Osteocyte (in vitro differentiated cells): ENCODE results near the gene SCMH1. TPM values are rescaled to one million over a fixed set of nuclear protein-coding genes. Genes with fewer than 3 reads are reported as not detected.

Source experiments
- DNase-seq: peaks from one replicate; pipeline ENCODE4 v3.0.0; 2021; ENCODE audit warnings: mixed read lengths; ENCODE audit not compliant: unreplicated experiment; ENCODE audit errors: extremely low spot score
- H3K27ac Mint-ChIP-seq: one replicate; pipeline ENCODE4 v1.8.0; 2021; ENCODE audit warnings: mild to moderate bottlenecking, mixed read lengths; ENCODE audit not compliant: unreplicated experiment
- H3K27me3 Mint-ChIP-seq: one replicate; pipeline ENCODE4 v1.8.0; 2021; ENCODE audit warnings: mixed read lengths; ENCODE audit not compliant: unreplicated experiment
- H3K36me3 Mint-ChIP-seq: one replicate; pipeline ENCODE4 v1.8.0; 2021; ENCODE audit warnings: mixed read lengths; ENCODE audit not compliant: unreplicated experiment
- H3K4me1 Mint-ChIP-seq: one replicate; pipeline ENCODE4 v1.8.0; 2021; ENCODE audit warnings: mixed read lengths; ENCODE audit not compliant: unreplicated experiment
- H3K4me3 Mint-ChIP-seq: one replicate; pipeline ENCODE4 v1.8.0; 2021; ENCODE audit warnings: mild to moderate bottlenecking, moderate library complexity, mixed read lengths; ENCODE audit not compliant: unreplicated experiment
- H3K9me3 Mint-ChIP-seq: one replicate; pipeline ENCODE4 v1.8.0; 2021; ENCODE audit warnings: mixed read lengths; ENCODE audit not compliant: unreplicated experiment
- total RNA-seq: library from RNA; stranded (reverse); gene quantifications from 2 replicates; pipeline ENCODE4 v1.2.1, GENCODE V29; 2021
- TF ChIP-seq, protein P1 (sequence below): fragments of 200-600 bp; sonication (generic); IDR thresholded peaks from 2 replicates; pipeline ENCODE4 v1.5.0; 2021; ENCODE audit warnings: antibody characterized with exemption, mild to moderate bottlenecking, moderate library complexity

The SCMH1 gene
- total RNA-seq, 1 donor from 2014 or later = 37.5 TPM

DNA sequence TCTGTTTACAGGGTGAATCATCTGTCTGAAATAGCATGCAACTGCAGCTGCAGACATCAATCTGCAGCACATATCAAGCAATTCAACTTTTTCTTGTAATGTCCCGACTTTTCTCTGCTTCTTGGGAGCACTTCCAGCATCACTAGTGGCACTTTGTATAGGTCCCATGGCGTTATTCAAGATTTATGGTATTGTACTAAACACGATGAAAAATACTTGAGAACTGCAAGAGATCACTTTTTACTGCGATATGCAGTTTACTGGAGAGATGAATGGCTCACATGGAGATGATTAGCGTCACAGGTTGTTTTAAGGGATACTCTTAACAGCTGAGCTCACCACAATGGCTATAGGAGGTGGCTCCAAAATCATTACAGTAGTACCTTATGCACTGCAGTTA lies 7.2 kb upstream of the SCMH1 start:
- Mint-ChIP-seq H3K4me1 (peaks cover 4% of the 10 kb centered on the region), H3K4me3 (no peak overlapping the region), H3K36me3 (peaks cover 2% of the 10 kb centered on the region), H3K27ac (no peak overlapping the region), H3K27me3 (no peaks in the 10 kb centered on the region), H3K9me3 (peaks cover 17% of the 10 kb centered on the region)
- no peak for DNase-seq
- TF ChIP-seq, protein P1, sequence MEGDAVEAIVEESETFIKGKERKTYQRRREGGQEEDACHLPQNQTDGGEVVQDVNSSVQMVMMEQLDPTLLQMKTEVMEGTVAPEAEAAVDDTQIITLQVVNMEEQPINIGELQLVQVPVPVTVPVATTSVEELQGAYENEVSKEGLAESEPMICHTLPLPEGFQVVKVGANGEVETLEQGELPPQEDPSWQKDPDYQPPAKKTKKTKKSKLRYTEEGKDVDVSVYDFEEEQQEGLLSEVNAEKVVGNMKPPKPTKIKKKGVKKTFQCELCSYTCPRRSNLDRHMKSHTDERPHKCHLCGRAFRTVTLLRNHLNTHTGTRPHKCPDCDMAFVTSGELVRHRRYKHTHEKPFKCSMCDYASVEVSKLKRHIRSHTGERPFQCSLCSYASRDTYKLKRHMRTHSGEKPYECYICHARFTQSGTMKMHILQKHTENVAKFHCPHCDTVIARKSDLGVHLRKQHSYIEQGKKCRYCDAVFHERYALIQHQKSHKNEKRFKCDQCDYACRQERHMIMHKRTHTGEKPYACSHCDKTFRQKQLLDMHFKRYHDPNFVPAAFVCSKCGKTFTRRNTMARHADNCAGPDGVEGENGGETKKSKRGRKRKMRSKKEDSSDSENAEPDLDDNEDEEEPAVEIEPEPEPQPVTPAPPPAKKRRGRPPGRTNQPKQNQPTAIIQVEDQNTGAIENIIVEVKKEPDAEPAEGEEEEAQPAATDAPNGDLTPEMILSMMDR = no peak

- H3K9me3 Mint-ChIP-seq = peaks cover 1% of the 10 kb centered on the region
- no peak overlapping the region for H3K4me3 Mint-ChIP-seq
- no peak overlapping the region for H3K27ac Mint-ChIP-seq
Measured at GRCh38 chr1:41246568-41246967, 4.5 kb upstream of the SCMH1 start.

GRCh38 chr1:41245659-41246058 lies 3.6 kb upstream of the SCMH1 start:
- Mint-ChIP-seq H3K27ac (no peak overlapping the region), H3K9me3 (no peaks in the 10 kb centered on the region), H3K36me3 (no peaks in the 10 kb centered on the region), H3K4me1 (peaks cover 16% of the 10 kb centered on the region), H3K27me3 (no peaks in the 10 kb centered on the region), H3K4me3 (no peak overlapping the region)
- TF ChIP-seq, protein P1 = no peak
- no peak for DNase-seq

More at GRCh38 chr1:41246568-41246967, 4.5 kb upstream of the SCMH1 start:
- TF ChIP-seq, protein P1 = no peak
- Mint-ChIP-seq H3K36me3 (no peaks in the 10 kb centered on the region), H3K4me1 (peaks cover 11% of the 10 kb centered on the region), H3K27me3 (no peaks in the 10 kb centered on the region)
- DNase-seq = no peak

- no peaks in the 10 kb centered on the region for H3K9me3 Mint-ChIP-seq
- H3K36me3 Mint-ChIP-seq = no peaks in the 10 kb centered on the region
- peaks cover 25% of the 10 kb centered on the region for H3K4me1 Mint-ChIP-seq
- H3K4me3 Mint-ChIP-seq = peak overlapping the region; percentile 67
- H3K27me3 Mint-ChIP-seq = no peaks in the 10 kb centered on the region
- no peak for DNase-seq
- H3K27ac Mint-ChIP-seq = peak overlapping the region; percentile 43
- TF ChIP-seq, protein P1 = no peak
Measured at GRCh38 chr1:41243079-41243385, 926 bp upstream of the SCMH1 start.

DNA sequence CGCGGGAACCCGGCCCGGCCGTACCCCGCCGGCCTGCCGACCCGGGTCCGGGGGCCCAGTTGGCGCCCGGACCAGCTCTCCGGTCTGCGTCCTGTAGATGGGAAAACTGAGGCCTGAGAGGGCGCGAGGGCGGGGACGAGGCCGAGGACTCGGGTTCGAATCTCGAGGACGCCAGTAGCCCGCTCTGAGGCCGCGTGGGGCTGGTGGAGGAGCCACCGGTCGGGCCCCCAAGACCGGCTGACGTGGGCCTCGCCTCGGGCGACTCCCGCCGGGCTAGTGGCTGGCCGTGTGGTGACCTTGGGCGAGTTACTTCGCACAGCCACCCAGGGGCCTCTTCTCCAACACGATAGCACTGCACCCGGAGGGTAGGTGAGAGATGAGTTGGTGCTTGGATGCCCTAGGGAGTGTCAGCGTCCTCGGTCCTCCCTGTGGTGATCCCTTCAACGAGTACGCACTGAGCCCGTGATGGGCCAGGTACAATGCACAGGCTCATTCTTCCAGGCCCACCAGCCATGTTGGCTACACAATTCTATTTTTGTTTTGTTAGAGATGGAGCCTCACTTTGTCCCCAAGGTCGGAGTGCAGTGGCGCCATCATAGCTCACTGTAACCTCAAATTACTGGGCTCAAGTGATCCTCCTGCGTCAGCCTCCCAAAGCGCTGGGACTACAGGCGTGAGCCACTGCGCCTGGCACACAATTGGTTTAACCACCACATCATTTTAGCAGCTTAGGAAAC lies 404 bp upstream of the SCMH1 start:
- Mint-ChIP-seq H3K36me3 (no peaks in the 10 kb centered on the region), H3K27me3 (no peaks in the 10 kb centered on the region), H3K4me1 (peaks cover 26% of the 10 kb centered on the region), H3K9me3 (no peaks in the 10 kb centered on the region), H3K4me3 (peak overlapping the region; percentile 67), H3K27ac (peak overlapping the region; percentile 43)
- no peak for DNase-seq
- TF ChIP-seq, protein P1 = no peak
